Aorta (tissue), 5 donors: ENCODE data around the gene TMEM272. TPM values are rescaled to one million over a fixed set of nuclear protein-coding genes. Genes with fewer than 3 reads are reported as not detected.

ENCODE experiments used
- ATAC-seq: fragments of 200-7000 bp; cut with Tn5 transposase; one replicate; pipeline ENCODE4 v1.9.1; 2022; ENCODE audit warnings: moderate library complexity; ENCODE audit not compliant: low FRiP score
- DNase-seq, 2 donors: peaks; one replicate each; pipeline ENCODE4 v3.0.0-alpha.2; 2020
- H3K27ac ChIP-seq, 2 donors: one replicate each; pipeline ENCODE4 v1.5.1; 2013; ENCODE audit warnings: low read length in 2 of 2, mild to moderate bottlenecking in 2 of 2, moderate library complexity in 2 of 2, control low read depth in 1 of 2, inconsistent platforms in 1 of 2, low read depth in 1 of 2
- H3K27me3 ChIP-seq, 2 donors: one replicate each; pipeline ENCODE4 v1.6.1; 2013; ENCODE audit warnings: control low read depth in 1 of 2, low read length in 1 of 2, mild to moderate bottlenecking in 1 of 2, moderate library complexity in 1 of 2; ENCODE audit not compliant: insufficient read depth in 2 of 2, control insufficient read depth in 1 of 2
- H3K36me3 ChIP-seq, 2 donors: one replicate each; pipeline ENCODE4 v1.6.1; 2013; ENCODE audit warnings: control low read depth in 1 of 2, low read length in 1 of 2, mild to moderate bottlenecking in 1 of 2; ENCODE audit not compliant: insufficient read depth in 2 of 2, control insufficient read depth in 1 of 2
- H3K4me1 ChIP-seq, 2 donors: one replicate each; pipeline ENCODE4 v1.6.1; 2013; ENCODE audit warnings: low read length in 2 of 2, control low read depth in 1 of 2, mild to moderate bottlenecking in 1 of 2, moderate library complexity in 1 of 2; ENCODE audit not compliant: insufficient read depth in 2 of 2, control insufficient read depth in 1 of 2
- H3K4me3 ChIP-seq, 2 donors: one replicate each; pipeline ENCODE4 v1.5.1; 2013; ENCODE audit warnings: low read length in 2 of 2, control low read depth in 1 of 2, mild to moderate bottlenecking in 1 of 2
- H3K9me3 ChIP-seq: one replicate; pipeline ENCODE4 v1.6.1; 2013; ENCODE audit warnings: mild to moderate bottlenecking, low read length; ENCODE audit not compliant: control insufficient read depth
- WGBS, 2 donors: extraction: QIAGEN DNeasy Blood & Tissue Kit; methylation state at CpG; one replicate each; pipeline ENCODE4 v1.1.7; 2013; 5-methylcytosine and 5-hydroxymethylcytosine counted together
- intact Hi-C, 2 donors: fragments of 100-400 bp; cut with DNase I; formaldehyde crosslinking; loops; one replicate each; pipeline versions ENCODE4 v1.14.2 to v1.15.0; 2022
- polyA plus RNA-seq, 2 donors: library from polyadenylated mRNA; stranded (reverse); fragments of 200-250 nt; gene quantifications; one replicate each; pipeline ENCODE4 v1.2.3, GENCODE V29; 2013
- total RNA-seq, 2 donors: library from RNA; stranded (reverse); fragmentation: NEBNext Ultra II Directional; extraction: Animal tissue kit (Norgen Biotek cat#: 25700); gene quantifications; one replicate each; pipeline ENCODE4 v1.2.1, GENCODE V29; 2021
- donor health status: healthy with polysubstance abuse.
- donor health status: Bipolar disorder and iron deficiency.
- donor health status: DM: no; HTN: no; CAD: no.
- donor health status: DM: no; HTN: no; CAD: no.
- donor health status: DM: yes; HTN: yes; CAD: no.

TMEM272 gene
- total and polyA plus RNA-seq, 4 donors, result 0.03 to 0.57 (median 0.16) TPM; not detected in 1

GRCh38 chr13:51843529-51843928, 1.4 kb downstream of the TMEM272 start:
- Histone ChIP-seq H3K27ac (no peak overlapping the region), H3K27me3 (no peaks in the 10 kb centered on the region), H3K4me1 (peaks cover 0 to 1% of the 10 kb centered on the region in 2 donors), H3K4me3 (no peak overlapping the region), H3K9me3 (no peaks in the 10 kb centered on the region), H3K36me3 (no peaks in the 10 kb centered on the region)
- intact Hi-C loops, result loop anchor here in 1 of 2 donors (10.0 kb wide), 1 partner anchor 281 kb away; the partner anchor contains the start of gene NEK5
- ATAC-seq, result no peak
- 72 to 84% methylated on average over 3 of the region's 3 CpGs for WGBS, 2 donors
- no peak for DNase-seq

DNA sequence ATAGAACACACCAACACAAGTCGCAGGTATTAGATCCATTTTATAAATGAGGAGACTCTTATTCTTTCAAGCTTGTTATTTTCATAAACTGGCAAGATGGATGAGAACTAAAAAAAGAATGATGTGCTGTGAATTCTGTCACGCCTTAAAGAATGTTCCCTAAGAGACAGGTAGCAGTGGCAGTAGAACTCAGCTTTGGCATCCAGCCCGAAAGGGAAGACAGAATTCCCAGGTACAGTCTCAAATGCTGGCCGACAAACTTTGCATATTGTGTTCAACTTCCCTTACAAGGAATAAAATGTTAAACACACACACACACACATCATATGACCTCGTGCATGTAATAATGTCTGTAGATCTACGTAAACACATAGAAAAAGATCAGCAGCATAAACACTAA, 3.2 kb downstream of the TMEM272 start:
- intact Hi-C loops, result loop anchor here in 1 of 2 donors (10.0 kb wide), 1 partner anchor 283 kb away; the partner anchor contains the start of gene NEK5
- Histone ChIP-seq H3K36me3 (no peaks in the 10 kb centered on the region), H3K9me3 (no peaks in the 10 kb centered on the region), H3K27ac (no peak overlapping the region), H3K4me3 (no peak overlapping the region), H3K4me1 (no peaks in the 10 kb centered on the region), H3K27me3 (no peaks in the 10 kb centered on the region)
- ATAC-seq, result no peak
- 67 to 69% methylated on average over 6 of the region's 6 CpGs for WGBS, 2 donors
- DNase-seq, result no peak

DNA sequence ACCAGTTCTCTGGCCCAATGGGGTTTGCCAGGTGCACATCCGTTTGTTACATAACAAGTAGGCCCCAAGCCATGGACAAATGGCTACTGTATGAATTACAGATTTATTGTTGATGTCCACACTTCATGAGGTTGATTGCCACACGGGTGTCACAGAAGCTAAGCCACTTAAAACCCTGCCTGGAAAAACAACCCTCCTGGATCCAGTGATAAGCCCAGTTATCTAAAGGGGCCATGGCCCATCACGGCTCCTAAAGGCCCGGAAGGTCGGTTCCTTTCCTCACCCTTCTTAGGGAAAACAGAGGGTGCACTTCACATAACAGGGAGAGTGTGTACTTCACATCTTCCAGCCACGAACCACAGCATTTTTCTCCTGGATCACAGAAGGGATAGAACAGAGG, 4.1 kb downstream of the TMEM272 start:
- H3K9me3 ChIP-seq, result no peaks in the 10 kb centered on the region
- H3K27me3 ChIP-seq, result no peaks in the 10 kb centered on the region
- intact Hi-C loops, result loop anchor here in 1 of 2 donors (10.0 kb wide), 1 partner anchor 284 kb away; the partner anchor contains the start of gene NEK5
- WGBS, 2 donors, result 90 to 91% methylated on average over 6 of the region's 6 CpGs
- H3K27ac ChIP-seq, result no peak overlapping the region
- no peaks in the 10 kb centered on the region for H3K36me3 ChIP-seq
- DNase-seq (no peak), ATAC-seq (no peak)
- H3K4me3 ChIP-seq, result no peak overlapping the region
- H3K4me1 ChIP-seq, result no peaks in the 10 kb centered on the region

GRCh38 chr13:51839711-51840540, 5.1 kb downstream of the TMEM272 start:
- Histone ChIP-seq H3K4me3 (no peak overlapping the region), H3K4me1 (no peaks in the 10 kb centered on the region), H3K36me3 (no peaks in the 10 kb centered on the region), H3K27ac (no peak overlapping the region), H3K27me3 (no peaks in the 10 kb centered on the region), H3K9me3 (no peaks in the 10 kb centered on the region)
- intact Hi-C loops, result loop anchor here in 1 of 2 donors (10.0 kb wide), 1 partner anchor 285 kb away; the partner anchor contains the start of gene NEK5
- no peak for ATAC-seq
- 91% methylated on average over 10 of the region's 10 CpGs for WGBS, 2 donors
- DNase-seq, result no peak

DNA sequence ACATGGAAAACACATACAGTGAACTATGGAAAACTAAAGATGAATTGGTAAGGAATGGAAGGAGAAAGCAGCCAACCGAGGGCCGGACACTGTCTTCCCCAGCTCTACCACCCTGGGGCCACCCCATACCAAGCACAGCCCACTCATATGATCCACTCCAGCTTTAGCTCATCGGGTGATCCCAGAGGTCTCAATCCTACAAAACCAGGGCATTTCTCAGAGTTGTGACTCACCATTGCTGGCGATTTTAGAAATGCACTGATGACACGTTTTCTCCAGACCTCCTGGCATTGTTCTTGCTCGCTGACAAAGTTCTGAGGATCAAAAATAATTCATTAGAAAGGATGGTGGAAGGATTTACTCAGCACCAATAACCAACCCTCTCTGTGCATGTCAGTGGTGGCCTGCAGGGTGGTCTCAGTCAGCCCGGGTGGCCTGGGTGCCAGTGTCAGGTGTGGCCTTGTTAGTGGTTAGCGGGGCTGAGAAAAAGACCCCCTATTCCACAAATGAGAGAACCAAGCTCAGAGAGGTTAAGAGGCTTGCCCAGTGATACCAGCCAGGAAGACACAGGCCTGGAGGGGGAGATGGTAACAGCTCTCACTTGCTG, 6.6 kb downstream of the TMEM272 start:
- WGBS, 2 donors, result 74 to 79% methylated on average over 8 of the region's 8 CpGs
- Histone ChIP-seq H3K27me3 (no peaks in the 10 kb centered on the region), H3K4me1 (no peaks in the 10 kb centered on the region), H3K9me3 (no peaks in the 10 kb centered on the region), H3K27ac (no peak overlapping the region), H3K4me3 (no peak overlapping the region), H3K36me3 (no peaks in the 10 kb centered on the region)
- no peak for DNase-seq
- no peak for ATAC-seq
- intact Hi-C loops, result no loop called here

DNA sequence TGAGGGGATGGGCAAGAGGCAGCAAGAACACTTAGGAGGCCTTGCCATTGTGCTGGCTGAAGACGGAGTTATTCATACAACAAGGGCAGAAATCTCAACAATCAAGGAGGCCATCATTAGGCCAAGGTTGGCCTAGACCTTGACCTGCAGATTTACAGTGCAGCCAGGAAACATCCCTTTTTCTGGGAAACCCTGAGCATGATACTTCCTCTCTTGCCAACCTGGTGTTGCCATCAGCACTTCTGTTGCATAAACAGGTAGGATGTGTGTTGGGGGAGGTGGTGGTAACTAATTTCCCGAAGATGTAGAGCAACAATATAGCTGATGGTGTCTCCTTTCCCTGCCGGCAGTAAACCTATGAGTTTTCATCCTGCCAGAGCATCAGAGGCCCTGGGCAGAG, 8.0 kb downstream of the TMEM272 start:
- no peak for DNase-seq
- Histone ChIP-seq H3K27ac (no peak overlapping the region), H3K9me3 (no peaks in the 10 kb centered on the region), H3K27me3 (no peaks in the 10 kb centered on the region), H3K36me3 (no peaks in the 10 kb centered on the region), H3K4me1 (no peaks in the 10 kb centered on the region), H3K4me3 (no peak overlapping the region)
- intact Hi-C loops, result no loop called here
- WGBS, 2 donors, result 94 to 95% methylated on average over 3 of the region's 3 CpGs
- no peak for ATAC-seq

- H3K36me3 ChIP-seq, result no peaks in the 10 kb centered on the region
- no peak overlapping the region for H3K27ac ChIP-seq
- no peak for DNase-seq
- 59 to 61% methylated on average over 7 of the region's 7 CpGs for WGBS, 2 donors
- H3K4me3 ChIP-seq, result no peak overlapping the region
- ATAC-seq, result no peak
- no peaks in the 10 kb centered on the region for H3K9me3 ChIP-seq
- H3K4me1 ChIP-seq, result no peaks in the 10 kb centered on the region
- intact Hi-C loops, result no loop called here
- no peaks in the 10 kb centered on the region for H3K27me3 ChIP-seq
Observed at GRCh38 chr13:51834581-51835171, 10.3 kb downstream of the TMEM272 start.

DNA sequence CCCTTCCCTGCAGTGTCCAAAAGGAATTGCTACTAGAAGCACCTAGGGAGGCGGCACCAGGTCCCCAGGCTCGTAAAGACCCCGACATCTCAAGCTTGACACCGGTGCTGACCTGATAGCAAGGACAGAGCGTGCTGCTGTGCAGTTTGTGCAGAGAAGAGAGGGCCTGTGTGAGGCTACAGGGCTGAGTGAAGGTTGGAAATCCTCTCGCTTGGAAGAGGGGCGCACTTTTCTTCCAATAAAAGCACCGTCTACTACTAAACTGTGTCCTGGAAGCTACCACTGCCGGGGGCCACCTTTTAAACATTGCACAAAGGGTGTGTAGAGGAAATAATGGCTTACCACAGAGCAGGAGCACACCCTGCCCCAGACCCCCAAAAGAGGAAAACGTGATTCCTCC, 11.0 kb downstream of the TMEM272 start:
- H3K9me3 ChIP-seq, result no peaks in the 10 kb centered on the region
- no peak overlapping the region for H3K27ac ChIP-seq
- H3K27me3 ChIP-seq, result no peaks in the 10 kb centered on the region
- intact Hi-C loops, result no loop called here
- no peaks in the 10 kb centered on the region for H3K4me1 ChIP-seq
- DNase-seq, result no peak
- ATAC-seq, result no peak
- WGBS, 2 donors, result 91 to 95% methylated on average over 10 of the region's 10 CpGs
- H3K36me3 ChIP-seq, result no peaks in the 10 kb centered on the region
- no peak overlapping the region for H3K4me3 ChIP-seq
